HG03159 (cell line): ENCODE data around the gene ATAT1.
A peak's percentile ranks its signal among the peaks of the same experiment; 100 is the strongest.
"Not testable (repeated sequence)": the region's sequence is repeated elsewhere in the genome, so short reads cannot be mapped to it uniquely, and the experiment has no call there.

Experiments used
- ATAC-seq: cut with Tn5 transposase; IDR thresholded peaks from one replicate; pipeline ENCODE4 v1.9.1; 2021; ENCODE audit warnings: mild to moderate bottlenecking, moderate library complexity; ENCODE audit not compliant: unreplicated experiment

ATAT1 gene

GRCh38 chr6:30647242-30648116 is 20.8 kb downstream of the ATAT1 start:
- ATAC-seq = peak; percentile 57

- no peak for ATAC-seq
These were observed 24.5 kb downstream of the ATAT1 start for GRCh38 chr6:30651143-30651542.

- no peak for ATAC-seq
These were observed 28.4 kb downstream of the ATAT1 start for GRCh38 chr6:30654798-30655742.

- ATAC-seq = no peak
These were observed 29.0 kb downstream of the ATAT1 start for GRCh38 chr6:30655743-30656094.

- no peak for ATAC-seq
These were observed 29.8 kb downstream of the ATAT1 start for GRCh38 chr6:30656513-30656912.

- no peak for ATAC-seq
These were observed 30.8 kb downstream of the ATAT1 start for GRCh38 chr6:30657454-30657853.

- not testable (repeated sequence) for ATAC-seq
These were observed 31.2 kb downstream of the ATAT1 start for GRCh38 chr6:30657922-30658321.

- ATAC-seq = no peak
These were observed 38.5 kb downstream of the ATAT1 start for GRCh38 chr6:30664994-30665767.

GRCh38 chr6:30666300-30666699 is 39.6 kb downstream of the ATAT1 start:
- not testable (repeated sequence) for ATAC-seq

GRCh38 chr6:30670760-30671527 is 44.3 kb downstream of the ATAT1 start:
- ATAC-seq = no peak

GRCh38 chr6:30672445-30673253 is 46.0 kb downstream of the ATAT1 start, which contains the start of gene DHX16:
DHX16 (minus strand) TSS chr6:30673006; CDS start chr6:30672841, 165 bp downstream.
- peak; percentile 63 for ATAC-seq

- ATAC-seq = no peak
These were observed 50.1 kb downstream of the ATAT1 start for GRCh38 chr6:30676660-30677285.

GRCh38 chr6:30678964-30679726 is 52.5 kb downstream of the ATAT1 start:
- ATAC-seq = no peak

GRCh38 chr6:30679765-30680535 is 53.3 kb downstream of the ATAT1 start:
- ATAC-seq = no peak

- ATAC-seq = no peak
These were observed 55.1 kb downstream of the ATAT1 start for GRCh38 chr6:30681766-30682142.

- peak; percentile 45 for ATAC-seq
These were observed 55.8 kb downstream of the ATAT1 start for GRCh38 chr6:30682143-30683117.
